ENCODE measurements around the gene AK1. TPM values are rescaled to one million over a fixed set of nuclear protein-coding genes. Genes with fewer than 3 reads are reported as not detected.

Gene AK1
- total RNA-seq, 2 experiments from 2014 or later = 19.5 to 21.6 TPM

DNA sequence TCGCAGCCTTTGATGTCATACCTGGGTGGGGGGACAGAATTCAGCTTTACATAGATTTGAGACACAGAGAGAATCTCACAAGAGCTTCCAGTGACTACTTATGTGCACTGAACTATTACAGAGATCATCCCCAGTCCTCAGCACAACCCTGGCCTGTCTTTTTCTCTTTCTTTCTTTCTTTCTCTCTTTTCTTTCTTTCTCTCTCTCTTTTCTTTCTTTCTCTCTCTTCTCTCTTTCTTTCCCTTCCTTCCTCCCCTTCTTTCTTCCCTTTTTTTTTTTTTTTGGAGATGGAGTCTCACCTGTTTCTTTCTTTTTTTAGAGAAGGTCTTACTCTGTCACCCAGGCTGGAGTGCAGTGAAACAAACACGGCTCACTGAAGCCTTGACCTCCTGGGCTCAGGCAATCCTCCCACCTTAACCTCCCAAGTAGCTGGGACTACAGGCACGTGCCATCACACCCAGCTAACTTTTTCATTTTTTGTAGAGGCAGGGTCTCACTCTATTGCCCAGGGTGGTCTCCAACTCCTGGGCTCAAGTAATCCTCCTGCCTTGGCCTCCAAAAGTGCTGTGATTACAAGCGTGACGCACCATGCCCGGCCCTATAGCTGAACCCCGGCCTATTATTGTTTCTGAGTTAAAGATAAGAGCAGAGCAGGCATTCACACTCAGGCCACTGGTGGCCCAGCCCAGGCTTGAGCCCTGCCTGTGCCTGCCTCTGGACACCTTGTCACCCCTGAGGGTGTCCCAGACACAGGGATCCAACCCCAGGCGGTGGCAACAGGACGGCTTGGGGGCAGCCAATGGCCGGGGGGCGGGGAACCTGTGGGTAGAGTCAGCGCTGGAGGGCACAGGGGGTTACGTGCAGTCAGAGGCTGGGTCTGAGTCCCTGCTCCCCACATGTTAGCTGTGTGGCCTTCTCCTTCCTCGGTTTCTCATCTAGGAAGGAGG is 48.8 kb upstream of the AK1 start:
- Histone ChIP-seq H2AFZ (ENCODE audit: low read length) (no peak overlapping the region), H3K4me2 (ENCODE audit: low read length) (peak overlapping the region; percentile 71), H3K79me2 (ENCODE audit: insufficient read depth, low read depth, low read length) (no peaks in the 10 kb centered on the region), H4K20me1 (ENCODE audit: insufficient read depth, low read length) (no peaks in the 10 kb centered on the region), H3K36me3 (ENCODE audit: insufficient read depth, low read length) (no peaks in the 10 kb centered on the region), H3K9me3 (ENCODE audit: low read length) (no peaks in the 10 kb centered on the region), H3K4me1 (ENCODE audit: insufficient read depth, low read length, poor library complexity, severe bottlenecking) (peaks cover 43% of the 10 kb centered on the region), H3K27ac (ENCODE audit: low read depth, low read length, poor library complexity, severe bottlenecking) (no peak overlapping the region), H3K4me3 (ENCODE audit: low read depth, low read length, poor library complexity, severe bottlenecking) (peak overlapping the region; percentile 61), H3K9me2 (ENCODE audit: insufficient read depth, low read length) (no peaks in the 10 kb centered on the region)
- POLR2A ChIA-PET = no interaction called here
- no peak for DNase-seq (ENCODE audit: low spot score)
- BruUV-seq (replicated peaks) = no TSS peak
- TF ChIP-seq EZH2phosphoT487 (IDR thresholded peaks at IDR 0.05; ENCODE audit: borderline replicate concordance, low read depth, low read length) = no peak
- TF ChIP-seq, protein P1, sequence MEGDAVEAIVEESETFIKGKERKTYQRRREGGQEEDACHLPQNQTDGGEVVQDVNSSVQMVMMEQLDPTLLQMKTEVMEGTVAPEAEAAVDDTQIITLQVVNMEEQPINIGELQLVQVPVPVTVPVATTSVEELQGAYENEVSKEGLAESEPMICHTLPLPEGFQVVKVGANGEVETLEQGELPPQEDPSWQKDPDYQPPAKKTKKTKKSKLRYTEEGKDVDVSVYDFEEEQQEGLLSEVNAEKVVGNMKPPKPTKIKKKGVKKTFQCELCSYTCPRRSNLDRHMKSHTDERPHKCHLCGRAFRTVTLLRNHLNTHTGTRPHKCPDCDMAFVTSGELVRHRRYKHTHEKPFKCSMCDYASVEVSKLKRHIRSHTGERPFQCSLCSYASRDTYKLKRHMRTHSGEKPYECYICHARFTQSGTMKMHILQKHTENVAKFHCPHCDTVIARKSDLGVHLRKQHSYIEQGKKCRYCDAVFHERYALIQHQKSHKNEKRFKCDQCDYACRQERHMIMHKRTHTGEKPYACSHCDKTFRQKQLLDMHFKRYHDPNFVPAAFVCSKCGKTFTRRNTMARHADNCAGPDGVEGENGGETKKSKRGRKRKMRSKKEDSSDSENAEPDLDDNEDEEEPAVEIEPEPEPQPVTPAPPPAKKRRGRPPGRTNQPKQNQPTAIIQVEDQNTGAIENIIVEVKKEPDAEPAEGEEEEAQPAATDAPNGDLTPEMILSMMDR (conservative IDR thresholded peaks at IDR 0.05; ENCODE audit: low read length) = no peak
- intact Hi-C loops (cut with micrococcal nuclease; ENCODE audit: unreplicated experiment) = loop anchor here (10.0 kb wide), 1 partner anchor 421 kb away; no protein-coding TSS in a partner anchor
- CTCF ChIA-PET (ENCODE audit: unreplicated experiment) = no interaction called here

DNA sequence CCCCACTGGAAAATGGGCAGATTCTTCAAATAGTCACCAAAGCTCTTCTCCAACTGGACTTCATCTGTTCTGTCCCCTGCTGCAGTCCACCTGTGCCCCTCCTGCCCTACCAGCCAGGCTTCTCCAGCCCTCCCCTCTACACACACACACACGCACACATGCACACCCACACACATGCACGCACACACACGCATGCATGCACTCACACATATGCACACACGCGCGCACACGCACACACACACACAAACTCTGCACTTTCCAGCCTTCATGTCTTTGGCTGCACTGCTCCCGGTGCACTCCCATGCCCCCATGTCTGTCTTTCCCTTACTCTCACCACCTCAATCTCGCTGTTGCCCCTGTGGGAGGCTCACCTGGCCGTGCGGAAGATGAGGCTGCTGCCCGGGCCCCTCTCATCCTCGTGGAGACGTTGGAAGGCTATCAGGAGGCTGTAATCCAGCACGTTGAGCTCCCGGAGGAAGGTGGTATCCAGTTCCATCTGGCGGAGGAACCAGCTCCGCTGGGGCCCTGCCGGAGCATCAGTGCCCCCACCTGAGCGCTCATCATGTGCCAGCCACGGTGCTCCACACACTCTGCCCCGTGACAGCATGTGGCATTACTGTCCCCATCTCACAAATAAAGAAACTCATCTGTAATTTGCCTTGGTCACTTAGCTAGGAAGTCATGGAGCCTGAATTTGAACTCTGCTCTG is 47.4 kb upstream of the AK1 start:
- POLR2A ChIA-PET = no interaction called here
- intact Hi-C loops (cut with micrococcal nuclease; ENCODE audit: unreplicated experiment) = loop anchor here (10.0 kb wide), 1 partner anchor 420 kb away; no protein-coding TSS in a partner anchor
- CTCF ChIA-PET (ENCODE audit: unreplicated experiment) = no interaction called here

More for the DNA sequence above, 47.4 kb upstream of the AK1 start:
- no peak for TF ChIP-seq EZH2phosphoT487 (IDR thresholded peaks at IDR 0.05; ENCODE audit: borderline replicate concordance, low read depth, low read length)
- TF ChIP-seq, protein P1 (conservative IDR thresholded peaks at IDR 0.05; ENCODE audit: low read length) = no peak
- DNase-seq (ENCODE audit: low spot score) = no peak
- Histone ChIP-seq H3K9me3 (ENCODE audit: low read length) (no peaks in the 10 kb centered on the region), H3K27ac (ENCODE audit: low read depth, low read length, poor library complexity, severe bottlenecking) (no peak overlapping the region), H3K36me3 (ENCODE audit: insufficient read depth, low read length) (no peaks in the 10 kb centered on the region), H3K4me1 (ENCODE audit: insufficient read depth, low read length, poor library complexity, severe bottlenecking) (peaks cover 34% of the 10 kb centered on the region), H3K4me2 (ENCODE audit: low read length) (no peak overlapping the region), H4K20me1 (ENCODE audit: insufficient read depth, low read length) (no peaks in the 10 kb centered on the region), H3K4me3 (ENCODE audit: low read depth, low read length, poor library complexity, severe bottlenecking) (no peak overlapping the region), H3K9me2 (ENCODE audit: insufficient read depth, low read length) (no peaks in the 10 kb centered on the region), H2AFZ (ENCODE audit: low read length) (no peak overlapping the region), H3K79me2 (ENCODE audit: insufficient read depth, low read depth, low read length) (no peaks in the 10 kb centered on the region)
- no TSS peak for BruUV-seq (replicated peaks)

Measured in OCI-LY7 (cell line).